ENCODE data around the gene MAP1LC3C. TPM values are rescaled to one million over a fixed set of nuclear protein-coding genes. Genes with fewer than 3 reads are reported as not detected.
"Not testable (repeated sequence)": the region's sequence is repeated elsewhere in the genome, so short reads cannot be mapped to it uniquely, and the experiment has no call there.

The MAP1LC3C gene
- total RNA-seq, 4 donors from 2014 or later = 5.5 to 51.3 (median 10.0) TPM

DNA sequence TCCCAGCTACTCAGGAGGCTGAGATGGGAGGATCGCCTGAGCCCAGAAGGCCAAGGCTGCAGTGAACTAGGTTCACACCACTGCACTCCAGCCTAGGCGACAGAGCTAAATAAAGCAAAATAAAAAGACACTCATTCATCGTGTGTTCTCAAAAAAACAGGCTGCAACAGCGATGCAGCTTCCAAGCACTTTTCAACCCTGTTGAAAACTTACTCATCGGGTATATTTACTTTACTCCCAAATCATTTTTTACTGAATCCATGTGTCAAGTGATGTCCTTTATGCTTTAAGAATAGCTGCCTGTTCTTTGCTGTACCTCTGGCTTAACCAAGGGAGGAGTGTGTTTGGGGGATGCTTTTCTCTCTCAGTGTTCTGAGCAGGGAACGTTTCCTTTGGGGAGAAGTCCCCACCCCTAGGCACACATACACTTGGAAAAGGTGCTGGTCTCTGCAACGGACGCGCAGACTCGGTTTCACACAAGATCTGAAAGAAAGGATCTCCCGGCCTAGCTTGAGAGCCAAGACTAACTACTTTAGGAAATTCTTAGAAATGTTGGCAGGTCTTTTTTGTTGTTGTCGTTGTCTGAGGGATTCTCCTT, 1.4 kb downstream of the MAP1LC3C start:
- TF ChIP-seq EP300 (IDR thresholded peaks at IDR 0.05) (no peak), POLR2A (IDR thresholded peaks at IDR 0.05) (no peak)
- H3K9me3 ChIP-seq = no peaks in the 10 kb centered on the region
- no peaks in the 10 kb centered on the region for H3K27me3 ChIP-seq
- no peak overlapping the region for H3K4me3 ChIP-seq
- H3K4me1 ChIP-seq = peaks cover 0 to 22% (median 7%) of the 10 kb centered on the region in 4 donors
- DNase-seq (ENCODE audit: low spot score in 2 of 2) = no peak
- WGBS, 2 donors = 77 to 82% methylated on average over 12 of the region's 12 CpGs
- no peak overlapping the region for H3K27ac ChIP-seq
- no peaks in the 10 kb centered on the region for H3K36me3 ChIP-seq

DNA sequence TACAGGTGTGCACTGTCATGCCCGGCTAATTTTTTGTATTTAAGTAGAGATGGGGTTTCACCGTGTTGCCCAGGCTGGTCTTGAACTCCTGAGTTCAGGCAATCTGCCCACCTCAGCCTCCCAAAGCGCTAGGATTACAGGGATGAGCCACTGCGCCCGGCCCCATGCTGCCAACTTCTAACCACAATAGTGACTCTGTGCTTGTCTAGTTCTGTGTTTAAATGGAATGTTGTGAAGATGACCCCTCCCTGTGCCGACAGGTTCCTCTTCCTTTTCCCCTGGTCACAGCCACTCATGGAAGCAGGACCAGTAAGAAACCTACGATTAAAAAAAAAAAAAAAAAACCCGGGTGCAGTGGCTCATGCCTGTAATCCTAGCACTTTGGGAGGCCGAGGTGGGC, 4.7 kb downstream of the MAP1LC3C start:
- Histone ChIP-seq H3K9me3 (no peaks in the 10 kb centered on the region), H3K27me3 (no peaks in the 10 kb centered on the region), H3K4me3 (no peak overlapping the region), H3K36me3 (no peaks in the 10 kb centered on the region), H3K4me1 (peaks cover 0 to 11% (median 6%) of the 10 kb centered on the region in 4 donors), H3K27ac (no peak overlapping the region)
- no peak for DNase-seq (ENCODE audit: low spot score in 2 of 2)
- 83 to 86% methylated on average over 9 of the region's 9 CpGs for WGBS, 2 donors
- TF ChIP-seq POLR2A (IDR thresholded peaks at IDR 0.05) = no peak
- TF ChIP-seq, protein P1, sequence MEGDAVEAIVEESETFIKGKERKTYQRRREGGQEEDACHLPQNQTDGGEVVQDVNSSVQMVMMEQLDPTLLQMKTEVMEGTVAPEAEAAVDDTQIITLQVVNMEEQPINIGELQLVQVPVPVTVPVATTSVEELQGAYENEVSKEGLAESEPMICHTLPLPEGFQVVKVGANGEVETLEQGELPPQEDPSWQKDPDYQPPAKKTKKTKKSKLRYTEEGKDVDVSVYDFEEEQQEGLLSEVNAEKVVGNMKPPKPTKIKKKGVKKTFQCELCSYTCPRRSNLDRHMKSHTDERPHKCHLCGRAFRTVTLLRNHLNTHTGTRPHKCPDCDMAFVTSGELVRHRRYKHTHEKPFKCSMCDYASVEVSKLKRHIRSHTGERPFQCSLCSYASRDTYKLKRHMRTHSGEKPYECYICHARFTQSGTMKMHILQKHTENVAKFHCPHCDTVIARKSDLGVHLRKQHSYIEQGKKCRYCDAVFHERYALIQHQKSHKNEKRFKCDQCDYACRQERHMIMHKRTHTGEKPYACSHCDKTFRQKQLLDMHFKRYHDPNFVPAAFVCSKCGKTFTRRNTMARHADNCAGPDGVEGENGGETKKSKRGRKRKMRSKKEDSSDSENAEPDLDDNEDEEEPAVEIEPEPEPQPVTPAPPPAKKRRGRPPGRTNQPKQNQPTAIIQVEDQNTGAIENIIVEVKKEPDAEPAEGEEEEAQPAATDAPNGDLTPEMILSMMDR (IDR thresholded peaks at IDR 0.05) = no peak
- no peak for TF ChIP-seq EP300 (IDR thresholded peaks at IDR 0.05)

- H3K36me3 ChIP-seq = no peaks in the 10 kb centered on the region
- DNase-seq (ENCODE audit: low spot score in 2 of 2) = no peak
- H3K4me3 ChIP-seq = no peak overlapping the region
- no peaks in the 10 kb centered on the region for H3K9me3 ChIP-seq
- WGBS, 2 donors = 91% methylated on average over 5 of the region's 5 CpGs
- no peak overlapping the region for H3K27ac ChIP-seq
- TF ChIP-seq EP300 (IDR thresholded peaks at IDR 0.05) = no peak
- TF ChIP-seq POLR2A (IDR thresholded peaks at IDR 0.05) = no peak
- H3K27me3 ChIP-seq = no peaks in the 10 kb centered on the region
- H3K4me1 ChIP-seq = no peaks in the 10 kb centered on the region
These were observed 6.2 kb downstream of the MAP1LC3C start for GRCh38 chr1:241992734-241993133.

DNA sequence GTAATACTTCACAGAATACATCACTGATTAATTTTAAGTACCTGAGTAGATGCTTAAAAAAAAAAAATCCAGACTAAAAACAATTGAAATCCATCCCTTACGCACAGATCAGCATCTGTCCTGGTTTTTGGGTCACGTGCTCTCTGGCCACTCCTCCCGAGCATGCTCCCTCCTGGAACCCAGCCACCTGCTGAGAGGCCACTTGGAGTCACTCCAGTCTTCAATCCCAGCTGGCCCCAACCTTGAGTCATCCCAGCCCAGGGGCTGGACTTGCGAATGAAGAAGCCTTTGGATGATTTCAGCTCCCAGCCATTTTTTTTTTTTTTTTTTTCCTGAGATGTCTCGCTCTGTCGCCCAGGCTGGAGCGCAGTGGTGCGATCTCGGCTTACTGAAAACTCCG, 8.9 kb downstream of the MAP1LC3C start:
- H3K27me3 ChIP-seq = no peaks in the 10 kb centered on the region
- DNase-seq (ENCODE audit: low spot score in 2 of 2) = peak; percentile 77 to 87
- no peak overlapping the region for H3K4me3 ChIP-seq
- 63 to 69% methylated on average over 10 of the region's 10 CpGs for WGBS, 2 donors
- no peaks in the 10 kb centered on the region for H3K9me3 ChIP-seq
- H3K36me3 ChIP-seq = no peaks in the 10 kb centered on the region
- TF ChIP-seq, protein P1 (IDR thresholded peaks at IDR 0.05) = no peak
- TF ChIP-seq POLR2A (IDR thresholded peaks at IDR 0.05) (no peak), EP300 (IDR thresholded peaks at IDR 0.05) (no peak)
- no peaks in the 10 kb centered on the region for H3K4me1 ChIP-seq
- no peak overlapping the region for H3K27ac ChIP-seq

DNA sequence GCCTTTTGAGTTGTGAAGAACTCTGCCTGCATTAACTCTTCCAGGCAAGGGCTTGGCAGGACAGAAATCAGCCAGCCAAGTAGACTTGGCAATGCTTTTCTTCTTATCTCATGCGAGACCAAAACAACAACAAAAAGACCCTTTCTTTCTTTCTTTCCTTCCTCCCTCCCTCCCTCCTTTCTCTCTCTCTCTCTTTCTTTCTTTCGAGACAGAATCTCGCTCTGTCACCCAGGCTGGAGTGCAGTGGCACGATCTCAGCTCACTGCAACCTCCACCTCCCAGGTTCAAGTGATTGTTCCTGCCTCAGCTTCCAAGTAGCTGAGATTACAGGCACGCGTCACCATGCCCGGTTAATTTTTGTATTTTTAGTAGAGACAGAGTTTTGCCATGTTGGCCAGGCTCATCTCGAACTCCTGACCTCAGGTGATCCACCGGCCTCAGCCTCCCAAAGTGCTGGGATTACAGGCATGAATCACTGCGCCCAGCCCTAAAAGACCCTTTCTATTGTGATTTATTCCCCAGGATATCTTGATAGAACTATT, 10.4 kb downstream of the MAP1LC3C start:
- H3K36me3 ChIP-seq; H3K9me3 ChIP-seq; H3K4me3 ChIP-seq; H3K27me3 ChIP-seq; DNase-seq (ENCODE audit: low spot score in 2 of 2); H3K4me1 ChIP-seq; H3K27ac ChIP-seq: not testable (repeated sequence)
- 41 to 53% methylated on average over 10 of the region's 10 CpGs for whole genome bisulfite sequencing, 2 donors

DNA sequence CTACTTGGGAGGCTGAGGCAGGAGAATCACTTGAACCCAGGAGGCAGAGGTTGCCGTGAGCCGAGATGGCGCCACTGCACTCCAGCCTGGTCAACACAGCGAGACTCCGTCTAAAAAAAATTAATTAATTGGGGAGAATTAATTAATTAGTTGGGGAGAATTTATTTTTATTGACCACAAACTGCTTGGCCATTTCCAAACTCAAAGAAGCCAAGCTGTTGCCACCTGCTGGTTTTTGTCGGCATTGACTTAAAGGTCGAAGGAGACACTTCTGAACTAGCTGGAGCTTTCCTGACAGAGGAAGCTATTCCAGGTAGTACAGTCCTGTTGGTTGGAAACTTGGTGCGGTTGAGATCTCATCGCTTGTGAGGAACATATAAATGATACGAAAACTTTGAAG, 13.1 kb downstream of the MAP1LC3C start:
- 70 to 78% methylated on average over 10 of the region's 10 CpGs for WGBS, 2 donors
- peak in 1 of 2 donors; percentile 30 for DNase-seq (ENCODE audit: low spot score in 2 of 2)
- H3K9me3 ChIP-seq = no peaks in the 10 kb centered on the region
- H3K27me3 ChIP-seq = no peaks in the 10 kb centered on the region
- no peaks in the 10 kb centered on the region for H3K36me3 ChIP-seq
- TF ChIP-seq POLR2A (IDR thresholded peaks at IDR 0.05) = no peak
- TF ChIP-seq, protein P1 (IDR thresholded peaks at IDR 0.05) = peak in 1 of 5 experiments; percentile 6
- no peak overlapping the region for H3K4me3 ChIP-seq
- no peaks in the 10 kb centered on the region for H3K4me1 ChIP-seq
- no peak overlapping the region for H3K27ac ChIP-seq

Data from tibial nerve (tissue), 4 donors.